Measurements from ENCODE around the gene SCAMP2.

Gene SCAMP2

DNA sequence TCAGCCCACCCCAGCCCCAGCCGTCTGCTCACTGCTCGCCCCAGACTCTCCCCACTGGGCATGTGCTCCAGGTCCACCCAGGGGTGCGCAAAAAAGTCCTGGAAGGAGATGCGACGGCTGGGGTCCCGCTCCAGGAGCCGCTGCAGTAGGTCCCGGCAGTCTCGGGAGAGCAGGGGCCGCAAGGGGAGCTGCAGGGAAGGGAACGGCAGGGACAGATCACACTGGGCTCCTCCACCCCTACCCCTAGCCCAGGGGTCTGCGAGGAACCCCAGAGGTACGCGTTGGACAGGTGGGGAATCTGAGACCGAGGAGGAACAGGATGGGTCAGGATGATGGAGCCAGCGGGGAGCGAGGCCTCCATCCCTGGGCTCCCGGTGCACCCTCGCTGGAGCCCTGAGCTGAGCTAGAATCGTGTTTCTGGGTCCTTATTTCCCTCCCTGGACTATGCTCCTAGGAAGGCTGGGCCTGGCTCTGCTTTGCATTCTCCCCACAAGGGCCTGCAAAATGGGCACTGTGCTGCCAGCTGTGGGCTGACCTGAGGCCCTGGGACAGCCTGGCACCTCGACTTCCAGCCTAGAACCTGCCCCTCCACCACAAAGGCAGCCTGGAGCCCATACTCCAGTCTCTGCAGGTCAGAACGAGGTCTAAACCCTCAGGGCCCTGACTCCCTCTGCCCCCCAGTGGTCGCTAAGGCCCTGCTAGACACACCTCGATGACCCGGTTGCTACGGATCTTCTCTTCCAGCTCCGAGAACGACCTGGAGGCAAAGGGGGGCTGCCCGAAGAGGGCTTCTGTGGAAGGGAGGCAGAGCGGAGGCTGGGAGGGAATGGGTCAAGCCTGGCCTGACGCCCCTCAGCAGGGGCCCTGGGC, 33.4 kb downstream of the SCAMP2 start:
- no peak for DNase-seq (ENCODE audit: low read depth in 2 of 2)

DNA sequence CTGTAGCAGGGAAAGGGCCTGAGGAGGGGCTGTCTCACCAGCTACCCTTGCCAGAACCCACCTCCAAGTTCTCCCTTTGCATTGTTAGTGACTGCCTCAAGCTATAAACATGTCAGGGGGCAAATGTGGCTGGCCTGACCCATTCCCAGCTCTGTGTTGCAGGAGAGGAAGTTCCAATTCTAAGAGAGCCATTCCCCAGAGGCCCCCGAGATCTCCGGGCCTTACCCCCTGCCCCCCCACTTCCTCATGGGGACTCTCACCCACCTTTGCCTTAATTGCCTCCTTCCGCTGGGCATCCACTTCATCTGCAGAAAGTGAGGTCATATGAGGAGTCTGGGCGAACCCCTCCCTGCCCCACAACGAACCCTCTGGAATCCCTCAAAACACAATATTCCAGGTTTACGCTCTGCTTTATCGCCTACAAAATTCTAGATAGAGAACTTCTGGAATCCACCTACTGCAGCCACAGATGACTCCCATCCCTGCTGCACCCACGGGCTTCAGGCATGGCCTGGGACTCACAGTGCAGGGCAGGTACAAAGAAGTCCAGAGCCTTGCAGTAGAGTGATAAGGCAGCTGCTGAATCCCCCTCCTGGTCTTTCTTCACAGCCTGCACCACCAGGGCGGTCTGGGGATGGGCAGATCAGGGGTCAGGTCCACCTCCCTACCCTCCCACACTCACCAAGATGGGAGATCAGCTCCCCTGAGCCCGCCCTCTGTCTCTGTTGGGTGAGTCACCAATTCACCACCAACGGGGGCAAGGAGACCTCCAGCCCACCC, 34.2 kb downstream of the SCAMP2 start:
- DNase-seq (ENCODE audit: low read depth in 2 of 2), result no peak

DNA sequence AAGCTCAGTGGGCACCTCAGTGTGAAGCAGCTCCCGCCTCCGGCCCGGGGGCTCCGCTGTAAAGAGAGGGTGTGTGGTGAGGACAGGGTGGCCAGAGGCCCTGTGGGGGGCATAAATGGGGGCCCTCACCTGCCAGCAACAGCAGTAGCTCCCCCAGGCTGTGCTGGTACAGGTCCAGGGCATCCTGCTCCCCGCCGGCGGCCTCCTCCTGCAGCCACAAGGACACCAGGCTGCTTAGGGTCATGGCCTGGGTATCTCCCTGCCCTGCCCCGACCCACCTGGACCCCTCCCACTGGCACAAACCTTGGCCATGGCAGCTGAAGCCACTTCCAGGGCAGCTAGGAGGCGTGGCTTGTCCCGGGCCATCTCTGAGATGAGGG, 35.0 kb downstream of the SCAMP2 start:
- DNase-seq (ENCODE audit: low read depth in 2 of 2), result no peak

DNA sequence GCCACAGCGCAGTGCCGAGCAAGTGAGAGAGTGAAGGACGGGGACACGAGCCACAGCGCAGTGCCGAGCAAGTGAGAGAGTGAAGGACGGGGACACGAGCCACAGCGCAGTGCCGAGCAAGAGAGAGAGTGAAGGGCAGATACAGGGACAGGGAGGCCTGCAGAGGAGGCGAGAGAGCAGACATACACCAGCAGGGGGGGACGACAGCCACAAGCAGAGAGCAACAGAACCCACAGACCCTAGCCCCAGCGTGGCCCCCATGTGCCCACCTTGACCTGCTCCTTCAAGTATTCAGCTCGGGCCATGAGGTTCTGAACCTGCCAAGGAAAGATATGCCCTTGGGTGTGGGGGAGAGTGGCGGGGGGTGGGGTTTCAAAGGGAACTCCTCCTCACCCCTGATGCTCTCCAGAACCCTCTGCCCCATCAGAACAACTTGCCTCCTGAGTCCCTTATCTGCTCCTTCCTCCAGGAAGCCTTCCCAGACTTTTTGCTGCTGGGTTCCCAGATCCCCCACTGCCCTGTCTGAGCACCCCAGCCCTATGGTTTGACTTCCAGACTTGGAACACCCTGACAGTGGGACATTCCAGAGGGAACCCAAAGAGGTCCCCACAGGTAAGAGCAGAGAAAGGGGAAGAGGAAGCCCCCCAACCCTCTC, 35.6 kb downstream of the SCAMP2 start:
- no peak for DNase-seq (ENCODE audit: low read depth in 2 of 2)

DNA sequence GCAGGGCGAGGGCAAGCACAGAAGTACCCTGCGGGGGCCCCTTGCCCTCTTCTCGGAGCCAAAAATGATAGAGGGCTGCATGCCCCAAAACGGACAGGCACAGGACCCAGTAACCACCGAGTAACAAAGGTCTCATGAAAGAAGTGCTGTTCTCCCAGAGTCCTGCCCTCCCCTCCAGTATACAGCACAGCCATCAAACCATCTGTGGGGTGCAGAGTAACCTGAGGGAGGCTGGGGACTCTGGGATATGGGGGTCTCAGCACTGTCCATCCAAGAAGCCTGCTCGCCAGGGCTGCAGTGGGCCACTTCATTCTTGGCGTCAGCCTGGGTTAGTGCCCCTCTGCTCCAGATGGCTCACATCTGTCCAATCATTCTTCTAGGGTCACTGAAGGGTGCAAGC, 36.3 kb downstream of the SCAMP2 start:
- DNase-seq (ENCODE audit: low read depth in 2 of 2), result no peak

DNA sequence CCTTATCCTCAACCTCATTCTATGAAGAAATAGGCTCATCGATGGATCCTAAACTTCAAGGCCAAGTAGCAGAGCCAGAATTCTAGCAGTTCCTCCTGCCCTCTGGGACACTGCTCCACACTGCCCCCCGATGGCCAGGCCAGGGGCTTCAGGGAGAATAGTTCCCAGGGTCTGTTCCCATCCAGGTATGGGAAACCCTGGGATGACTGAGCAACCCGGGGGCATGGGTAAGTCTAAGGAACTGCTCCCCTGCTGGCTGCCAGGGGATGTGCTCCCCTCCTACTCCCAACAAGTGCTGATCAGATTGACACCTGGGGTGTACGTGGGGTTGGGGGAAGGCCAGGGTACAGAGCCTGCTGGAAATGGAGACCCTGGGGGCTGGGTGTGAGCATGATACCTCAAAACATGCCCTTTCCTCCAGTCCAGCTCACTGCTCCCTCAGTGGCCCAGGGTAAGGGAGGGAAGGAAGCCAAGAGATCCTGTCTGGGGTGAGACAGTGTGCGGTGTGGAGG, 37.8 kb downstream of the SCAMP2 start:
- peak in 1 of 2 donors; percentile 34 for DNase-seq (ENCODE audit: low read depth in 2 of 2)

GRCh38 chr15:74833376-74834107, 39.6 kb downstream of the SCAMP2 start:
- DNase-seq (ENCODE audit: low read depth in 2 of 2), result no peak

GRCh38 chr15:74832826-74833225, 40.3 kb downstream of the SCAMP2 start:
- DNase-seq (ENCODE audit: low read depth in 2 of 2), result no peak

- DNase-seq (ENCODE audit: low read depth in 2 of 2), result no peak
Observed at GRCh38 chr15:74831813-74832495, 41.2 kb downstream of the SCAMP2 start.

DNA sequence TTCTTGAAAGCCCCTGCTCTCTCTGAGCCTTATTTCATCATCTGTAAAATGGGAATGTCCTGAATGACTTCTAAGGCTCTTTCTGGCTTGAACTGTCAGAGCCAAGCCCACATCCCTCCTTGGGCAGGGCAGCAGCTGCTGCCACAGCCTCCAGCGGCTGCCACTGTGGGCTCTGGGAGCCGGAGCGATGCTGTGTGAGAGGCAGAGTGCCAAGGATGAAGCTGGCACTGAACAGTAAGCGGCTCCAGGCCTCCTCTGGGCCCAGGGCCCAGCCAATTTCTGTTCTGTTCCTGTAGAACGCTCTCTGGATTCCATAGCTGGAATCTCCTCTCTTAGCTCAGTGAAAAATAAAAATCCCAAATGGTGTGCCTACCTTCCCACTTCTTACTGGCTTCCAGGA, 42.3 kb downstream of the SCAMP2 start:
- no peak for DNase-seq (ENCODE audit: low read depth in 2 of 2)

- DNase-seq (ENCODE audit: low read depth in 2 of 2), result no peak
Observed at GRCh38 chr15:74829991-74830390, 43.2 kb downstream of the SCAMP2 start.

DNA sequence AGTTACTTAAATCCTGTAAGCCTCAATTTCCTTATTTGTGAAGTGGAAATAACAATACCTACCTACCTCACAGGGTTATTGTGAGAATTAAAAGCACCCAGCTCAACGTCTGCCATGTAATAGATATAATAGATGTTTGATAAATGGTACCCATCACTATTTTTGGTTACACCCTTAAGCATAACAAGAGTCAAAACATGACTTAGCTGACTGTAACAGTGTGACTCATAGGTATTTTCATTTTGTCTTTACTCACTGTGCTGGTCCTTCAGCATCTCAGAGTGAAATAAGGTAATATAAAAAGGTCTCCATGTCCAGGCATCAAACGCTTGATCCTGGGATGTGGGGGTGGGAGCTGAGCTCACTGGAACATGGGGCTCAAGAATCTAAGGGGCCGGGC, 43.7 kb downstream of the SCAMP2 start:
- DNase-seq (ENCODE audit: low read depth in 2 of 2), result no peak

- no peak for DNase-seq (ENCODE audit: low read depth in 2 of 2)
Observed at GRCh38 chr15:74828835-74829234, 44.3 kb downstream of the SCAMP2 start.

DNA sequence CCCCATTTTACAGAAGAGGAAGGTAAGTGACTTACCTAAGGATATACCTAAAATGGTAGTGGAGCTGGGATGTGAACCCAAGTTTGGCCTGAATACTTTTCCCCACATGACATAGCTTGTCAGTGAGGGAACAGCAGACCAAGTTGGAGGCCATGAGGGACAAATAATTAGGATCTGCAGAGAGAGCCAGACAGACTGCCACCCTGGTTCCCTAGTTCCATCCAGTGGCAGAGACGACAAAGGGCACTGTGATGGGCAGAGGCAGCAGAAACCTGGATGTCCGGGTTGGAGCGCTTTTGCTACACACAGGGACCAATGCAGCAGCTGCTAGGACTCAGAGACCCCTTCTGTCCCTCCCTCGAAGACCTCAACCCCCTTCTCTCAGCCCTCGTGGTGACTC, 45.6 kb downstream of the SCAMP2 start:
- DNase-seq (ENCODE audit: low read depth in 2 of 2), result no peak

- no peak for DNase-seq (ENCODE audit: low read depth in 2 of 2)
Observed at GRCh38 chr15:74826921-74827320, 46.2 kb downstream of the SCAMP2 start.

GRCh38 chr15:74826364-74826819, 46.8 kb downstream of the SCAMP2 start, which contains the start of gene CPLX3:
CPLX3 (plus strand) TSS chr15:74826627; CDS start chr15:74826704, 77 bp downstream.
- peak in 1 of 2 donors; percentile 24 for DNase-seq (ENCODE audit: low read depth in 2 of 2)

GRCh38 chr15:74825866-74826265, 47.3 kb downstream of the SCAMP2 start:
- DNase-seq (ENCODE audit: low read depth in 2 of 2), result no peak

DNA sequence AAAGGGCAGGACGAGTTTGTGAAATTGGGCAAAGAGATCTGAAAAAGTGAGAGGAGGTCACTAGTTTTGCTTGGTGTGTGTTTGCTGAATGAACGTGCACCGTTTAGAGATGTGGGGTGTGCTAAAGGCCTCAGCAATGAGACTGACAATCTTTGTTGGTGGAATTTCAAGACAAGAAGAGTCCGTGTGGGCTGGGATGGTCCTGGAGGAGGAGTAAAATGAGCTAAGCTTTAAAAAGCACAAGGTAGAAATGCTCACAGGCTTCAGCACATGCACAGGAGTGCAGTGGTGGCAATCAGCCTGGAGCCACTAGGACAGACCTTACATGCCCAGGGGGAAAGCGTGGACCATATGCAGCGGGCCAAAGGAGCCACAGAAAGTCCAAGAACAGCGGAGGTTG, 48.2 kb downstream of the SCAMP2 start:
- DNase-seq (ENCODE audit: low read depth in 2 of 2), result no peak

DNA sequence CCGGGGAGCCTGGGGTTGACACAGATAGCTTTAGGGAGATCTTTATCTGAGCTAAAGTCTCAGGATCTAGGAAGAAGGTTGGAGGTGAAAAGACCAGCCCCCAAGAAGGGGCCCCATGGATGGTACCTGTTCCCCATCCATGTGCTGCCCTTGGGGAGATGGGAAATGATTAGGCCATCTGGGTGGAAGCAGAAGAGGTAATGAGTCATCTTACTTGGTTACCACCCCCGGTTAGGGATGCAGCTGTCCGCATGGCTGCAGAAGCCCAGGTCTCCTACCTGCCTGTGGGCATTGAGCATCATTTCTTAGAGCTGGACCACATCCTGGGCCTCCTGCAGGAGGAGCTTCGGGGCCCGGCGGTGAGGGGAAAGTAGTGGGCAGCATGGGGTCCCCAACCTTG, 49.8 kb downstream of the SCAMP2 start:
- DNase-seq (ENCODE audit: low read depth in 2 of 2), result no peak

DNA sequence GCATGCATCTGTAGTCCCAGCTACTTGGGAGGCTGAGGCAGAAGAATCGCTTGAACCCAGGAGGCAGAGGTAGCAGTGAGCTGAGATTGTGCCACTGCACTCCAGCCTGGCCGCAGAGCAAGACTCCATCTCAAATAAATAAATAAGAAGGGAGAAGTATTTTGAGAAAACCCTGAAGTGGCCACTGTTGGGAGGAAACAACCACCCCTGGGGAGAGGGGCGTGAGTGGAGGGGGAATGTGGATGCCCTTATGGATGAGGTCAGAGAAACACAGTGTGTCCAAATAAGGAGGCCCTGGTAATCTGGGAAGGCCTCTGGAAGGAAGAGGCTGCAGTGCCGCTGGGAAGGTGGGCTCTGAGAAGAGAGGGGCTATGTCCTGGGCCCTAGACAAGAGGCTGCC, 50.9 kb downstream of the SCAMP2 start:
- no peak for DNase-seq (ENCODE audit: low read depth in 2 of 2)

DNA sequence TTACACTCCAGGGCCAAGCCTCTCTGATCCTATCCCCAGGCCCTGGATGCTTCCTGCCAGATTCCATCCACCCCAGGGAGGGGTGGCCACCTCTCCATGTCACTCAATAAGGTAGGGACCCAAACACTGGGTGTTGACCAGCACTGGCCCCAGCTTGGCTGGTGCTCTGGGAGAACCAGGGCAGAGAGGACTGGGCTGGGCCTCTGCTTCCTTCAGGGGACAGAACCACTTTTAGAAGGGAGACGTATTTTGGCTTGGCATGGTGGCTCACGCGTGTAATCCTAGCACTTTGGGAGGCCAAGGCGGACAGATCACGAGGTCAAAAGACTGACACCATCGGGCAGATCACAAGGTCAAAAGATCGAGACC, 51.4 kb downstream of the SCAMP2 start:
- DNase-seq (ENCODE audit: low read depth in 2 of 2), result no peak
